ENCODE measurements around the gene HOXB7.
A peak's percentile ranks its signal among the peaks of the same experiment; 100 is the strongest.

HOXB7 gene

GRCh38 chr17:48577946-48578615 lies 32.7 kb downstream of the HOXB7 start, which contains the start of gene HOXB4:
HOXB4 (minus strand) TSS chr17:48578350; CDS start chr17:48578319, 31 bp downstream.
- peak in 1 of 2 experiments; percentile 64 for DNase-seq

GRCh38 chr17:48577330-48577945 lies 33.4 kb downstream of the HOXB7 start:
- DNase-seq, result no peak

GRCh38 chr17:48576479-48577309 lies 34.1 kb downstream of the HOXB7 start:
- no peak for DNase-seq

GRCh38 chr17:48575673-48576478 lies 34.9 kb downstream of the HOXB7 start:
- DNase-seq, result no peak

- DNase-seq, result no peak
These were observed 35.7 kb downstream of the HOXB7 start for GRCh38 chr17:48575066-48575582.

DNA sequence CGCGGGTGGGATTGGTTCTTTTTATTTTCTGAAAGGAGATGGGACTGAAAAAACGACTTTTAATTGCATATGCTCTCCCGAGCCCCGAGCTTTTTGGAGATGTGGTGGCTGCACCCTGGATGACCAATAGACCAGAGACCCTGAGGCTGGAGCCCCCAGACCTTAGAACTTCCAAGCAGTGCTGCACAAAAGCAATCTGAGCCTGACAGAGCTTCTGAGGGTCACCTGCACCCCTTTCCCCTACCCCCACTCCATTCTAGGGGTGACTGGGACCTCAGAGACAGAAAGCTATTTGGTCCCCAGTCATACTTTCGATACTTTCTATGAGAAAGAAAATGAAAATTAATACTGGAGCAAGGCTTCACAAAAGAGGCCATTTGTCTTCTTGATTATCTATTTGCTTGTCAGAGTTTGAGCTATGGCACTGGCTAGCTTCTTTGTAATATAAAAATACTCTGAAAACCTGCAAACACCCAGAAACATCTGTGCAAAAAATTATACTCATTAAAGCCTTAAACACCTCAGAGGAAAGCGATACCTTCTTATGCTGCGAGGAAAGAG lies 36.2 kb downstream of the HOXB7 start:
- no peak for DNase-seq

DNA sequence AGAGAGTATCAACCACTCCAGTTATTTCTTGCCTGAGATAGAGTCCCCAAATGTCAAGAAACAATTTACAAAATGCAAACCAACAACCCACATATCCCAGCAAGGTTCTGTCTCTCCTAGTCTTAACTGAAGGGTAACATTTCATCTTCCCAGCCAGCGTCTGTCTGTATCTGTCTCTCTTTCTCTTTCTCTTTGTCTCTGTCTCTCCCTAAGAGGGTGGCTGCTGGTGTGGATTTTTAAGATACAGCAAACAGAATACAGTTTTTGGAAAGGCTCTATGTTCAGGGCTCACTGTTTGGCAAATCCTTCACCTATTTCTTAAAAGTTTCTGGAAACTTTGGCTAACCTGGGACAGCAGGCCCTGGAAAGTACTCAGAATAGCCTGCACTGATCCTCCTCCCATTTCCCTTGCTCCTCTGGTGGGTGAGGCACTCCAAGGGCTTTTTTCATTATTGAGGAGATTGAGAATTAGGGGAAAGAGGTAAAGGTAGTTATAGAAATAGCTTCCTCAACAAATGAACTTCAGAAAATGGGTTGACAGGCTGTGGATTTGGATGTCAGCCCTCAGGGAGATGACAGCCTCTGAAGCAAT lies 38.9 kb downstream of the HOXB7 start:
- no peak for DNase-seq

- no peak for DNase-seq
These were observed 39.6 kb downstream of the HOXB7 start for GRCh38 chr17:48571024-48571818.

- DNase-seq, result no peak
These were observed 40.3 kb downstream of the HOXB7 start for GRCh38 chr17:48570325-48571023.

- DNase-seq, result no peak
These were observed 41.0 kb downstream of the HOXB7 start for GRCh38 chr17:48569674-48570324.

DNA sequence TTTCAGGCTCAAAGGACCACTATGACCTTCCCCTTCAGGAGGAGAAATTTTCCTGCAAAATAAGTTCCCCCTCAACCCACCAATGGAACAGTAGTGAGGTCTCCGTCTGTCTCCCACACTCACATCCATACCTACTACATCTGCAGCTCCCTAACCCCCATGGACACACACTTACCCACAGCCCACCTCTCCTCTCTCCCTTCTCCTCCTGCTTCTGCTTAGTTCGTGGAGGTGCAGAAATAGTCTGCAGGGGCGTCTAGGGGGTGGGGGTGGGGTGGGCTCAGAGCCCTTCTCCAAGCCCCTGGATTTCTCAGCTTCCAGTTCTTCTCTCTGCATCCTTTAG lies 41.6 kb downstream of the HOXB7 start:
- no peak for DNase-seq

DNA sequence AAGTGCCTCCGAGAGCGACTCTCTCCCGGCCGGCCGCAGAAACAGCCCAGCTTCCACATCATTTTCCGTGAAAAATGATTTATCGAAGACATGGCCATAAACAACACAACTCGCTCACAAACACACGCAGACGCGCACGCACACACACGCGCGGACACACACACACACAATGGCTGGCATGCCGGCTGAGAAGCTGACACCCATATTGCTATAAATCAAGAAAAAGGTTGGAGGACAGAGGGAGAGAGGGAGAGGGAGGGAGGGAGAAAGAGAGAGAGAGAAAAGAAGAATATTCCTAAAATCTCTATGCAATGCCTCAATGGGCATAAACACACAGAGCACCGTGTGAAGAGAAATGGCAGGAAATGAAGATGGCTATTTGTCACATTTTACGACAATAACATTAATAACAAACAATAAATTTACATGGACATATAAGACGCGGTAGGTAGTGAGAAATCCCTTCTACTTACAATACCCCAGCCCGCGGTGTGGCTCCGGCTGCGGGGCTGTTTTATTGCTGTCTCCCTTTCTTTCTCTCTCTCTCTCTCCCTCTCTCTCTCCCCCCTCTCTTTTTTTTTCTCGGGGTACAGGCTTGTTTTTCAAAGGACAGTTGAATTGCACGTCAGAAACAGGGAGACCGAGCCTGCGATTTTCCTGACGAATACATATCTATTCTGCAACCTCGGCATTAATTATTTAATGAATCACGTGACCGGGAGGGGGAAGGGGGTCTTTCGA lies 42.1 kb downstream of the HOXB7 start:
- no peak for DNase-seq

DNA sequence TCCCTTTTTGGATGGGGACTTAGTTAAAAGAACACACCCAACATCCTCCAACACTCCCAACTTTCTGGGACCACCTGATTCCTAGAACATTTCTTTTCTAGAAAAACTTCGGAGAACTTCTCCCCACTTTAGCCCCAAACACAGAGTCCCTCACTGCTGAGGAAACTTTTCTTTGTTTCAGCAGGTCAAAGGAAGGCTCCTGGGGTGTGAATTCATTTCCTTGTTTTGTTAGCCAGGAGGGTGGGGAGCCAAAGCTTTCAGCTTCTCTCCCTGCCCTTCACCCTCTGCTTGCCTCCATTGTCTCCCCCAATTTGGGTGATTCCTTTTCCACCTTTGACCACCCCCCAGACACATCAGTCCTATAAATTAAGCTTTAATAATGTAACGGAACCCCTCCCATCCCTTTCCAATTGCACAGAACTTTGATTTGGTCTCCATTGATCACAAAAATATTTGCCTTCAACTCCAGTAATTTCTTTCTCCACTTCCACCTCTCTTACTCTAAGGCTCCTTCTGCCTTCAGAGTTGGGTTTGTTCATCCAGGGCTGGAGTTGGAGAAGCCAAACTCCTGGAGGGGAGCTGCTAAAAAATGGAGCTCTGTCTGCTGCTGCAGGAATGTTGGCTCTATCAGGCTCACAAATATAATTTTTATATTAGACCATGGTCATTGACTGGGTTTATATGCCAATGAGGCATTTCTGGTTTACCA lies 43.0 kb downstream of the HOXB7 start:
- no peak for DNase-seq

GRCh38 chr17:48567209-48567608 lies 43.6 kb downstream of the HOXB7 start:
- DNase-seq, result no peak

DNA sequence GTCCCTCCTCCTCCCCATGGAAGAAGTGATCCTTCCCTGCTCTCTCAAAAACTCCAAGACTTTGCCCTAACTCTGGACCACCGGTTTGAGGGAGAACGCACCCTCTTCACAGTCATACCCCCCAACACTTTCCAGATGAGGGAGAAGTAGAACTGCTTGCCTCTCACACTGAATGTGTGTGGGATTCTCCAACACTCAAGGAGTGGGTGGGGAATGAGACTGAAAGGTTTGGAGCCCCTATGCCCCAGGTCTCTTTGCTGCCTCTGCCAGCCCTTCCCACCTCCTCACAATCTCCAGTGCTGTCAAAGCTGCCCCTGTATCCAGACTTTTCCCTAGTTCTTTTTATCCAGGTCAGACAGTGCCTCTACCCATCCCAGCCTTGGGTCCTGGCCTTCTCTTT lies 44.1 kb downstream of the HOXB7 start:
- DNase-seq, result no peak

- DNase-seq, result no peak
These were observed 44.7 kb downstream of the HOXB7 start for GRCh38 chr17:48565925-48566710.

DNA sequence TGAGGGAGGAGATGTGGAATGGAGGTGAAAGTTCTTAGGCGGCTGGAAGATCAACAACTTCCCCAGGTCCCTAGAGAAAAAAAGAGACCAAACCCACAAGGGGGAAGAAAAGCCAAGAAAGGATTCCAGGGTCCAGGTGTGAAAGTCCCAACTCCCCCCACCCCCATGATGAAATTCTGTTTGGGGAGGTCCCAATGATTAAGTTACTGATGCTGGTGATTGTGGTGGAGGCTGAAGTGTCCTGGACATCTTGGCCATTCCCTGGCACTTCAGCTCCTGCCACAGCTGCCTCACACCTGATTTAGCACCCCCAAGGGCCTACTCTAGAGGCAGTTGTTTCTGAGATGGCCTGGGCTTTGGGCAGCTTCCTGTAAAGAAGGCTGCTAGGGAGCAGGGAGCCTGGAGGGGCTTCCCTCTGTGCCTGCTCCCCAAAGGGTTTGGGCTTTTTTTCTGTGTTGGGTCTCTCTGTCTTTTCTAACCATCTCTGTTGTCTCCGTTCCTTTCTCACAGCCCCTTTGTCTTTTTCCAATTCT lies 45.7 kb downstream of the HOXB7 start:
- no peak for DNase-seq
